B cell (primary cell): ENCODE results near the gene STOML1. TPM values are rescaled to one million over a fixed set of nuclear protein-coding genes. Genes with fewer than 3 reads are reported as not detected.
A peak's percentile ranks its signal among the peaks of the same experiment; 100 is the strongest.

Source experiments
- ATAC-seq: fragments of 200-7000 bp; cut with Tn5 transposase; one replicate; pipeline ENCODE4 v1.10.0; 2021; ENCODE audit warnings: low read depth, mild to moderate bottlenecking, moderate number of reproducible peaks, moderate library complexity
- CTCF ChIA-PET: fragments of 350-600 bp; sonication (Branson Sonifier 250); formaldehyde crosslinking; loops from one replicate; lab custom pipeline; 2021; ENCODE audit warnings: antibody characterized with exemption, inconsistent platforms; lab: Charles Lee
- POLR2A ChIA-PET: fragments of 350-600 bp; sonication (Branson Sonifier 250); formaldehyde crosslinking; loops from one replicate; lab custom pipeline; 2021; ENCODE audit warnings: antibody characterized with exemption; lab: Charles Lee
- DNase-seq: peaks from one replicate; pipeline ENCODE4 v3.0.0; 2013
- H2AFZ ChIP-seq: 2 replicates; pipeline ENCODE4 v1.6.1; 2012; ENCODE audit warnings: mild to moderate bottlenecking, low read depth, low read length; ENCODE audit not compliant: insufficient read depth, poor library complexity, severe bottlenecking
- H3K27ac ChIP-seq, 2 donors: 1 replicate in 1 of 2; 2 replicates in 1 of 2; pipeline ENCODE4 v1.5.1; 2012 to 2013; ENCODE audit warnings: low read length in 2 of 2, mild to moderate bottlenecking in 2 of 2, moderate library complexity in 1 of 2
- H3K27me3 ChIP-seq, 4 experiments: fragments of 200-600 bp in 1 of 4; sonication (generic) in 1 of 4; replicated peaks in 1 of 4; 1 replicate in 2 of 4; 2 replicates in 2 of 4; pipeline versions ENCODE4 v1.6.1 to v1.7.0; 2013 to 2016; ENCODE audit warnings: low read length in 3 of 4, mild to moderate bottlenecking in 2 of 4, mixed read lengths in 1 of 4, moderate library complexity in 1 of 4; ENCODE audit not compliant: insufficient read depth in 4 of 4, control insufficient read depth in 3 of 4; ENCODE audit errors: control extremely low read depth in 1 of 4
- H3K36me3 ChIP-seq, 2 experiments: replicated peaks in 1 of 2; 1 replicate in 1 of 2; 2 replicates in 1 of 2; pipeline versions ENCODE4 v1.6.1 to v1.7.1; 2013; ENCODE audit warnings: low read length in 1 of 2; ENCODE audit not compliant: insufficient read depth in 2 of 2, control insufficient read depth in 1 of 2; ENCODE audit errors: control extremely low read depth in 1 of 2, extremely low read depth in 1 of 2
- H3K4me1 ChIP-seq, 2 donors: fragments of 200-600 bp in 1 of 2; sonication (generic) in 1 of 2; 1 replicate in 1 of 2; 2 replicates in 1 of 2; pipeline versions ENCODE4 v1.5.1 to v1.6.1; 2013 to 2017; ENCODE audit warnings: low read length in 2 of 2; ENCODE audit not compliant: control insufficient read depth in 2 of 2, insufficient read depth in 2 of 2
- H3K4me2 ChIP-seq: replicated peaks from 2 replicates; pipeline ENCODE3; 2012; ENCODE audit warnings: mild to moderate bottlenecking, low read depth, low read length; ENCODE audit not compliant: poor library complexity, severe bottlenecking
- H3K4me3 ChIP-seq, 5 experiments: fragments of 200-600 bp in 1 of 5; sonication (generic) in 1 of 5; 1 replicate in 3 of 5; 2 replicates in 2 of 5; pipeline versions ENCODE4 v1.5.1 to v1.7.0; 2011 to 2016; ENCODE audit warnings: low read length in 4 of 5, mild to moderate bottlenecking in 4 of 5, low read depth in 2 of 5, control low read depth in 1 of 5, moderate library complexity in 1 of 5; ENCODE audit not compliant: insufficient read depth in 1 of 5; ENCODE audit errors: control extremely low read depth in 1 of 5, extremely low read depth in 1 of 5
- H3K79me2 ChIP-seq: fragments of 200-600 bp; sonication (generic); one replicate; pipeline ENCODE4 v1.6.0; 2016; ENCODE audit warnings: low read length; ENCODE audit not compliant: control insufficient read depth, insufficient read depth
- H3K9ac ChIP-seq: fragments of 200-600 bp; sonication (generic); 2 replicates; pipeline ENCODE4 v1.6.1; 2017; ENCODE audit warnings: mild to moderate bottlenecking, low read length, moderate library complexity
- H3K9me3 ChIP-seq, 3 donors: one replicate each; pipeline versions ENCODE4 v1.6.1 to v1.7.1; 2013; ENCODE audit warnings: low read length in 2 of 3; ENCODE audit not compliant: control insufficient read depth in 2 of 3, insufficient read depth in 1 of 3; ENCODE audit errors: control extremely low read depth in 1 of 3
- H4K20me1 ChIP-seq: 2 replicates; pipeline ENCODE4 v1.6.0; 2012; ENCODE audit warnings: mild to moderate bottlenecking, low read length; ENCODE audit not compliant: insufficient read depth, control insufficient read depth, poor library complexity, severe bottlenecking
- H3K27ac Mint-ChIP-seq: one replicate; pipeline ENCODE4 v1.8.0; 2021; ENCODE audit warnings: mixed read lengths
- H3K27me3 Mint-ChIP-seq: one replicate; pipeline ENCODE4 v1.8.0; 2021; ENCODE audit warnings: mixed read lengths
- H3K4me1 Mint-ChIP-seq: one replicate; pipeline ENCODE4 v1.8.0; 2021; ENCODE audit warnings: mixed read lengths
- H3K4me3 Mint-ChIP-seq: one replicate; pipeline ENCODE4 v1.8.0; 2021; ENCODE audit warnings: mixed read lengths
- H3K9me3 Mint-ChIP-seq: one replicate; pipeline ENCODE4 v1.8.0; 2022; ENCODE audit warnings: mixed read lengths; ENCODE audit not compliant: insufficient read depth
- CTCF ChIP-seq: fragments of 200-600 bp; IDR thresholded peaks from one replicate; pipeline ENCODE4 v1.8.0; 2022; ENCODE audit warnings: antibody characterized with exemption, mild to moderate bottlenecking
- EZH2 ChIP-seq: IDR thresholded peaks from 2 replicates; pipeline ENCODE4 v1.6.1; 2012; ENCODE audit warnings: borderline replicate concordance, low read depth, mild to moderate bottlenecking, moderate library complexity, low read length; ENCODE audit not compliant: insufficient read depth, poor library complexity, severe bottlenecking
- WGBS: methylation state at CpG from one replicate; pipeline ENCODE4 v1.1.5; 2013; ENCODE audit warnings: missing lambda C conversion rate; ENCODE audit not compliant: insufficient coverage; 5-methylcytosine and 5-hydroxymethylcytosine counted together
- intact Hi-C: fragments of 100-400 bp; cut with micrococcal nuclease; formaldehyde crosslinking; loops from one replicate; pipeline ENCODE4 v1.10.0; 2022
- polyA plus RNA-seq: library from polyadenylated mRNA; depleted of rRNA; stranded (reverse); fragments of >200 nt; gene quantifications from 2 replicates; pipeline ENCODE4 v1.2.3, GENCODE V29; 2012
- total RNA-seq, 2 donors: library from RNA; stranded (reverse); fragments of 120-200 nt in 1 of 2; gene quantifications; 1 replicate in 1 of 2; 2 replicates in 1 of 2; pipeline versions ENCODE4 v1.2.3 to v1.2.4, GENCODE V29; 2013 to 2022

STOML1 gene
- total and polyA plus RNA-seq, 2 donors (not counting 1 experiment from before 2014, with no cell fraction given): 6.2 to 11.3 TPM

DNA sequence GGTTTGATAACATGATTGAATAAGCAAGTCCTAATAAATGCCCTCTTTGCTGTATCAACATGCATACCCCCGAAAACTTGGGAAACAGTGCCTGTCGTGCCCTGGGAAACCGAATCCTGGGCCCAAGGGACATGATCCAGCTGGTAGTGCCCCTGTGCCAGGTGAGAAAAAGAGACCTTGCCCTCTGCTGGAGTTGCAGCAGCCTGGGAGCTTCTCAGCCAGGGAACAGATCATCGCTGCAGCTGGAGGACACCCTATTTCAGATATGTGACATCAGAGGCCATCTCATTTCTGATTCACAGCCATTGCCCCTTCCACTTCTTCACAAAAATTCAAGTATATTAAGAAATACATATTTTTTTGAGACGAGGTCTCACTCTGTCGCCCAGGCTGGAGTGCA lies 32.3 kb downstream of the STOML1 start:
- H3K27me3 Mint-ChIP-seq: peaks cover 12% of the 10 kb centered on the region
- no peak overlapping the region for H3K9ac ChIP-seq
- ATAC-seq (no peak), DNase-seq (no peak)
- H3K4me3 ChIP-seq: no peak overlapping the region
- ChIA-PET CTCF (interaction anchor here (1.3 to 2.2 kb wide), 2 partner anchors 8 to 12 kb away, joined by 5 to 10 read pairs; no protein-coding TSS in a partner anchor), POLR2A (no interaction called here)
- H3K36me3 ChIP-seq: no peaks in the 10 kb centered on the region
- WGBS: 87% methylated on average over 3 of the region's 6 CpGs
- H3K9me3 Mint-ChIP-seq: no peaks in the 10 kb centered on the region
- peaks cover 11% of the 10 kb centered on the region for H3K4me1 Mint-ChIP-seq
- H3K4me1 ChIP-seq: peaks cover 13 to 14% of the 10 kb centered on the region in 2 donors
- no peaks in the 10 kb centered on the region for H3K9me3 ChIP-seq
- no peak overlapping the region for H2AFZ ChIP-seq
- H3K4me2 ChIP-seq: no peak overlapping the region
- H3K27ac Mint-ChIP-seq: no peak overlapping the region
- H3K4me3 Mint-ChIP-seq: no peak overlapping the region
- no peaks in the 10 kb centered on the region for H4K20me1 ChIP-seq
- intact Hi-C loops: no loop called here
- peaks cover 0 to 3% (median 0%) of the 10 kb centered on the region in 4 experiments for H3K27me3 ChIP-seq
- TF ChIP-seq CTCF (no peak), EZH2 (no peak)
- no peaks in the 10 kb centered on the region for H3K79me2 ChIP-seq
- H3K27ac ChIP-seq: no peak overlapping the region

GRCh38 chr15:73959012-73959581 lies 33.0 kb downstream of the STOML1 start:
- ChIA-PET POLR2A (interaction anchor here (0.6 kb wide), 1 partner anchor 13 kb away, joined by 5 read pairs; no protein-coding TSS in a partner anchor), CTCF (interaction anchor here (0.7 kb wide), 1 partner anchor 32 kb away, joined by 3 read pairs; the partner anchor contains the start of gene LOXL1)
- H2AFZ ChIP-seq: peak overlapping the region; percentile 27
- H3K79me2 ChIP-seq: no peaks in the 10 kb centered on the region
- H3K9ac ChIP-seq: no peak overlapping the region
- Mint-ChIP-seq H3K4me3 (no peak overlapping the region), H3K27me3 (peaks cover 9% of the 10 kb centered on the region), H3K27ac (peak overlapping the region; percentile 67), H3K9me3 (no peaks in the 10 kb centered on the region), H3K4me1 (peaks cover 10% of the 10 kb centered on the region)
- peaks cover 0 to 6% (median 0%) of the 10 kb centered on the region in 4 experiments for H3K27me3 ChIP-seq
- 0% methylated on average over 5 of the region's 8 CpGs for WGBS
- H3K4me3 ChIP-seq: no peak overlapping the region
- no peak for TF ChIP-seq CTCF
- no peak for TF ChIP-seq EZH2
- DNase-seq (no peak), ATAC-seq (peak; percentile 31)
- no peak overlapping the region for H3K4me2 ChIP-seq
- intact Hi-C loops: no loop called here
- peaks cover 12% of the 10 kb centered on the region in 2 donors for H3K4me1 ChIP-seq
- no peaks in the 10 kb centered on the region for H4K20me1 ChIP-seq
- H3K36me3 ChIP-seq: no peaks in the 10 kb centered on the region
- no peak overlapping the region for H3K27ac ChIP-seq
- H3K9me3 ChIP-seq: no peaks in the 10 kb centered on the region
